ENCODE results near the gene TRAPPC12. TPM values are rescaled to one million over a fixed set of nuclear protein-coding genes. Genes with fewer than 3 reads are reported as not detected.

TRAPPC12 gene
- total RNA-seq, 3 donors from 2014 or later (not counting 1 experiment from before 2014, with no cell fraction given) = 65.1 to 92.6 (median 86.7) TPM

DNA sequence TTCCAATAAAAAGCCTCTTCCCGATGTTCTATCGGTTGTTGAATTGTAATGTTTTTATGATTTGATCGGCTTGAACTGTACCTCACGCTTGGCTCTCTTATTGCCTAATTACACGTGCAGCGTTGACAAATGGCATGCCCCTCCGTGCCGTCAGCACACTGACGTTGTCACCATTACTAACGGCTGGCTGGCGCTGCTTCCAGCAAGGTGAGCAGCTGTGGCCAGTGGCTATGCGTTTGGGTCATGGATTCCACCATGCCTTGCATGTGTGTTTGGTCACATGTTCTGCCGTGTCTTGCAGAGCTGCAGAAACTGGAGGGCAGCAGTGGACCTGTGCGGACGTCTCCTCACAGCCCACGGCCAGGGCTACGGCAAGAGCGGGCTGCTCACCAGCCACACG lies 42.1 kb downstream of the TRAPPC12 start:
- WGBS (ENCODE audit: insufficient coverage) = 94% methylated on average over 19 of the region's 19 CpGs
- Histone ChIP-seq H3K9me3 (ENCODE audit: control insufficient read depth, insufficient read depth, low read length) (no peaks in the 10 kb centered on the region), H3K4me1 (ENCODE audit: control insufficient read depth, insufficient read depth, low read length) (no peaks in the 10 kb centered on the region), H3K4me3 (ENCODE audit: low read length) (no peak overlapping the region), H3K36me3 (ENCODE audit: control insufficient read depth, insufficient read depth, low read length) (peaks cover 43% of the 10 kb centered on the region), H3K27ac (ENCODE audit: low read length) (no peak overlapping the region), H3K27me3 (ENCODE audit: control insufficient read depth, insufficient read depth, low read length) (no peaks in the 10 kb centered on the region)
- Mint-ChIP-seq H3K36me3 (peaks cover 8% of the 10 kb centered on the region), H3K4me1 (peaks cover 8 to 20% of the 10 kb centered on the region in 2 donors), H3K27ac (no peak overlapping the region), H3K9me3 (no peaks in the 10 kb centered on the region), H3K27me3 (ENCODE audit: low read depth in 2 of 2) (no peaks in the 10 kb centered on the region), H3K4me3 (no peak overlapping the region)
- intact Hi-C loops (cut with micrococcal nuclease) = no loop called here
- DNase-seq (no peak), ATAC-seq (no peak)
- TF ChIP-seq, protein P1, sequence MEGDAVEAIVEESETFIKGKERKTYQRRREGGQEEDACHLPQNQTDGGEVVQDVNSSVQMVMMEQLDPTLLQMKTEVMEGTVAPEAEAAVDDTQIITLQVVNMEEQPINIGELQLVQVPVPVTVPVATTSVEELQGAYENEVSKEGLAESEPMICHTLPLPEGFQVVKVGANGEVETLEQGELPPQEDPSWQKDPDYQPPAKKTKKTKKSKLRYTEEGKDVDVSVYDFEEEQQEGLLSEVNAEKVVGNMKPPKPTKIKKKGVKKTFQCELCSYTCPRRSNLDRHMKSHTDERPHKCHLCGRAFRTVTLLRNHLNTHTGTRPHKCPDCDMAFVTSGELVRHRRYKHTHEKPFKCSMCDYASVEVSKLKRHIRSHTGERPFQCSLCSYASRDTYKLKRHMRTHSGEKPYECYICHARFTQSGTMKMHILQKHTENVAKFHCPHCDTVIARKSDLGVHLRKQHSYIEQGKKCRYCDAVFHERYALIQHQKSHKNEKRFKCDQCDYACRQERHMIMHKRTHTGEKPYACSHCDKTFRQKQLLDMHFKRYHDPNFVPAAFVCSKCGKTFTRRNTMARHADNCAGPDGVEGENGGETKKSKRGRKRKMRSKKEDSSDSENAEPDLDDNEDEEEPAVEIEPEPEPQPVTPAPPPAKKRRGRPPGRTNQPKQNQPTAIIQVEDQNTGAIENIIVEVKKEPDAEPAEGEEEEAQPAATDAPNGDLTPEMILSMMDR (IDR thresholded peaks at IDR 0.05) = no peak

DNA sequence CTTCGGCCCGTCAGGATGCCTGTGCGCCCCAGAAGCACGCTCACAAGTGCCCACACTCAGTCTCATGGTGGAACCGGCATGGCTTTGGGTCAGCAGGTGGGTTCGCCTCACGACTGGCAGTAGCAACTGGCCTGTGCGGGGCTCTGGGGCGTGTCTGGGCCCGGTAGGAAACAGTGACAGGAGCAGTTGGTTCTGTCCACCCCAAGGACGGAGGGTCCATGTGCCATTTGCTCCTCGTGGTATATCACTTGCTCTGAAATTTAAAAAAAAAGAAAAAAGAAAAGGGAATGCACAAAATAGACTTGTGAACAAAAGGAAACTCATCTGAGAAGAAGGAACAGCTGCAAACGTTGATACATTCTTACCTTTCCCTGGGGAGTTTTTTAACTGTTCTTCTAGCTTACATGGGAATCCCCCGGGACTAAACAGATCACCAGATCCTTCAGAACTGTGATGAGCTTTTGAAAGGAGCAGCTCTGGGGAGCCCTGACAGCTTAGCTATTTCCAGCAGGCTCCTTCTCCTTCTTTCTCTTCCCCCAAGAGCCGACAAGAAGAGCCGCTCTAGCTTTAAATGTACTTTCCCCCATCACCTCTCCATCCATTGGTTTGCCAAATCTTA lies 42.8 kb downstream of the TRAPPC12 start:
- no peak overlapping the region for H3K4me3 Mint-ChIP-seq

DNA sequence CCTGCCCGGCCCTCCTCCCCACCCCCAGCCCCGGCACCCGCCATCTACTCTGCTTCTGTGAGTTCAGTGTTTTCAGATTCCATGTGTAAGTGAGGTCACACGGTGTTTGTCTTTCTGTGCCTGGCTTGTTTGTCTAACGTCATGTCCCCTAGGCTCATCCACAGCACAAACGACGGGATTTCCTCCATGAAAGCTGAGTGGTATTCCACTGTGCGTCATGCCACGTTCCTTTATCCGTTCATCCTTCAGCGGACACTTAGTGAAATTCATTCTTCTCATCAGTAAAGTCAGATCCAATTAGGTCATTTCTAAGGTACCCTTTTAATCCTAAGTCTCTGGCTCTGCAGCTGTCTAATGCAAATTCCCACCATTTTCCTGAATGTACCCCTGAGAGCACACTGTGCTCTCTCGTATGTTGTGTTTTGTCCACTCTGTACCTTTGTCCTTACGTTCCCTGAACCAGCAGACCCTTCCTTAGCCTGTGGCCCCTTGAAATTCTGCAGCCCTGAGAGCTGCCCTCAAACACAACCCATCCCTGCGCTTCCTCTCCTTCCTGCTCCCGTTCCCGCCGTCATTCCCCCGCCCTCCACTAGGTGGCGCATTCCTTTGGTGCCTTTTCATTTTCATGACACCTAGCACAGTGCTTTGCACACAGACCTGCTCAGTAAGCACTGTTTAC lies 44.1 kb downstream of the TRAPPC12 start:
- peak overlapping the region in 1 of 2 donors; percentile 69 for H3K27ac Mint-ChIP-seq
- intact Hi-C loops (cut with micrococcal nuclease) = loop anchor here (1.0 kb wide), 1 partner anchor 228 kb away; no protein-coding TSS in a partner anchor
- Histone ChIP-seq H3K4me3 (ENCODE audit: low read length) (no peak overlapping the region), H3K27ac (ENCODE audit: low read length) (no peak overlapping the region), H3K36me3 (ENCODE audit: control insufficient read depth, insufficient read depth, low read length) (peaks cover 46% of the 10 kb centered on the region), H3K27me3 (ENCODE audit: control insufficient read depth, insufficient read depth, low read length) (no peaks in the 10 kb centered on the region), H3K9me3 (ENCODE audit: control insufficient read depth, insufficient read depth, low read length) (no peaks in the 10 kb centered on the region), H3K4me1 (ENCODE audit: control insufficient read depth, insufficient read depth, low read length) (no peaks in the 10 kb centered on the region)
- DNase-seq (peak; percentile 61 to 80), ATAC-seq (peak; percentile 64 to 75 (median 70))
- peaks cover 8% of the 10 kb centered on the region for H3K36me3 Mint-ChIP-seq
- no peak overlapping the region for H3K4me3 Mint-ChIP-seq
- TF ChIP-seq, protein P1 (IDR thresholded peaks at IDR 0.05) = peak; percentile 99
- 73% methylated on average over 19 of the region's 19 CpGs for WGBS (ENCODE audit: insufficient coverage)
- H3K9me3 Mint-ChIP-seq = no peaks in the 10 kb centered on the region
- no peaks in the 10 kb centered on the region for H3K27me3 Mint-ChIP-seq (ENCODE audit: low read depth in 2 of 2)
- H3K4me1 Mint-ChIP-seq = peaks cover 8 to 12% of the 10 kb centered on the region in 2 donors

More for the DNA sequence above, 42.8 kb downstream of the TRAPPC12 start:
- no peaks in the 10 kb centered on the region for H3K27me3 ChIP-seq (ENCODE audit: control insufficient read depth, insufficient read depth, low read length)
- peaks cover 48% of the 10 kb centered on the region for H3K36me3 ChIP-seq (ENCODE audit: control insufficient read depth, insufficient read depth, low read length)
- H3K36me3 Mint-ChIP-seq = peaks cover 8% of the 10 kb centered on the region
- H3K27ac ChIP-seq (ENCODE audit: low read length) = no peak overlapping the region
- no peaks in the 10 kb centered on the region for H3K4me1 ChIP-seq (ENCODE audit: control insufficient read depth, insufficient read depth, low read length)
- H3K4me3 ChIP-seq (ENCODE audit: low read length) = no peak overlapping the region
- WGBS (ENCODE audit: insufficient coverage) = 88% methylated on average over 16 of the region's 16 CpGs
- TF ChIP-seq, protein P1 (IDR thresholded peaks at IDR 0.05) = no peak
- DNase-seq (no peak), ATAC-seq (no peak)
- intact Hi-C loops (cut with micrococcal nuclease) = no loop called here
- no peak overlapping the region for H3K27ac Mint-ChIP-seq
- no peaks in the 10 kb centered on the region for H3K27me3 Mint-ChIP-seq (ENCODE audit: low read depth in 2 of 2)
- no peaks in the 10 kb centered on the region for H3K9me3 ChIP-seq (ENCODE audit: control insufficient read depth, insufficient read depth, low read length)
- H3K9me3 Mint-ChIP-seq = no peaks in the 10 kb centered on the region
- peaks cover 8 to 13% of the 10 kb centered on the region in 2 donors for H3K4me1 Mint-ChIP-seq

All from natural killer cell (primary cell).